ENCODE results near the gene ANKRD13D. TPM values are rescaled to one million over a fixed set of nuclear protein-coding genes. Genes with fewer than 3 reads are reported as not detected.
A peak's percentile ranks its signal among the peaks of the same experiment; 100 is the strongest.

Gene ANKRD13D
- total and polyA plus RNA-seq, 12 donors: 8.7 to 205 (median 40.4) TPM

DNA sequence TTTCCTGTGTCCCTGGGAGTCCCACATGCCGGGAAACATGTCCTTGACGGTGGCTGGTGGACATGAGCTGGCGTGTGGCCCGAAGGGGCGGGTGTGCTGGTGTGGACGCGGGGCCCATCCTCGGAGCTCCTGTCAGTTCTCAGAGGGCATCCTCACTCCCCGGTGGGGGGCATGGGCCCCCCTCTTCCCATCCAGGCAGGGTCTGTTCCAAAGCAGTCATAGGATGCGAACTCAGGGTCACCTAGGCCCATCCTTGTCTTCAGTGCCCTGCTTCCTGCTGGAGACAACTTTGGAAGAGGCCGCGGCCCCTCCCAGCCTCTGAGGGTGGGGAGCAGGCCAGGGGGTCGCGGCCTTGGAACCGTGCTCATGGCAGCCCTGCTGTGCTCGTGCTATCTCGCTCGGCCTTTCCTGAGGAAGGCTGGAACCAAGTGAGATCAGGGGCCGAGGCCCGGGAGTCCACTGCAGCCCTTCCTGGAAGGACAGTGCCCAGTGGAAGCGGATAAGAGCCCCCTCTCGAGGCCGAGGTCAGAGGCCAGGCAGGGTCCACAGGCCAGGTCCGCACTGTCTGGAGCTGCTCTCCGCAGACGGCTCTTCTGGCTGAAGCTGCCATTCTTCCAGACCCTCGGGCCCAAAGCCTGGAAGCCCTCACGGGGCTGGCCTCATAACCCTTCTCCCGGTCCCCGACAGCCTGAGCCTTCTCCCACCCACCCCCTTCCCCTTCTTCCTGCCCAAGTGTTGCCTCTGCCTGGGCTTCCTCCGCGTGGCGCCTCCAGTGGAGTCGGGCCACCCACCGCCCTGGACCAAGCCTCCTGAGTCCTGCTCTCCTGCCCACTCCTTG, 14.1 kb upstream of the ANKRD13D start:
- no peaks in the 10 kb centered on the region for H3K27me3 ChIP-seq
- no peaks in the 10 kb centered on the region for H3K9me3 ChIP-seq (replicated peaks in 1 of 3)
- peaks cover 58 to 95% of the 10 kb centered on the region in 2 donors for H3K4me1 ChIP-seq (replicated peaks in 1 of 2)
- TF ChIP-seq, protein P1, sequence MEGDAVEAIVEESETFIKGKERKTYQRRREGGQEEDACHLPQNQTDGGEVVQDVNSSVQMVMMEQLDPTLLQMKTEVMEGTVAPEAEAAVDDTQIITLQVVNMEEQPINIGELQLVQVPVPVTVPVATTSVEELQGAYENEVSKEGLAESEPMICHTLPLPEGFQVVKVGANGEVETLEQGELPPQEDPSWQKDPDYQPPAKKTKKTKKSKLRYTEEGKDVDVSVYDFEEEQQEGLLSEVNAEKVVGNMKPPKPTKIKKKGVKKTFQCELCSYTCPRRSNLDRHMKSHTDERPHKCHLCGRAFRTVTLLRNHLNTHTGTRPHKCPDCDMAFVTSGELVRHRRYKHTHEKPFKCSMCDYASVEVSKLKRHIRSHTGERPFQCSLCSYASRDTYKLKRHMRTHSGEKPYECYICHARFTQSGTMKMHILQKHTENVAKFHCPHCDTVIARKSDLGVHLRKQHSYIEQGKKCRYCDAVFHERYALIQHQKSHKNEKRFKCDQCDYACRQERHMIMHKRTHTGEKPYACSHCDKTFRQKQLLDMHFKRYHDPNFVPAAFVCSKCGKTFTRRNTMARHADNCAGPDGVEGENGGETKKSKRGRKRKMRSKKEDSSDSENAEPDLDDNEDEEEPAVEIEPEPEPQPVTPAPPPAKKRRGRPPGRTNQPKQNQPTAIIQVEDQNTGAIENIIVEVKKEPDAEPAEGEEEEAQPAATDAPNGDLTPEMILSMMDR (IDR thresholded peaks at IDR 0.05): no peak
- no peak for TF ChIP-seq POLR2A (IDR thresholded peaks at IDR 0.05)
- 31 to 36% (median 35%) methylated on average over 23 to 35 of the region's 35 CpGs for WGBS, 4 donors
- peaks cover 0 to 14% of the 10 kb centered on the region in 2 donors for H3K36me3 ChIP-seq (replicated peaks in 1 of 2)
- peak overlapping the region in 4 of 5 donors; percentile 3 to 89 (median 63) for H3K27ac ChIP-seq
- intact Hi-C loops (cut with DNase I): no loop called here
- peak; percentile 76 to 95 (median 89) for DNase-seq
- H3K4me3 ChIP-seq: no peak overlapping the region

GRCh38 chr11:67275606-67276409, 13.3 kb upstream of the ANKRD13D start:
- no peaks in the 10 kb centered on the region for H3K9me3 ChIP-seq (replicated peaks in 1 of 3)
- DNase-seq: peak in 2 of 7 donors; percentile 7 to 15
- TF ChIP-seq, protein P1 (IDR thresholded peaks at IDR 0.05): no peak
- TF ChIP-seq POLR2A (IDR thresholded peaks at IDR 0.05): no peak
- 79 to 86% (median 84%) methylated on average over 10 to 17 of the region's 17 CpGs for WGBS, 4 donors
- peaks cover 0 to 22% of the 10 kb centered on the region in 2 donors for H3K36me3 ChIP-seq (replicated peaks in 1 of 2)
- H3K27me3 ChIP-seq: no peaks in the 10 kb centered on the region
- peaks cover 58 to 88% of the 10 kb centered on the region in 2 donors for H3K4me1 ChIP-seq (replicated peaks in 1 of 2)
- no peak overlapping the region for H3K4me3 ChIP-seq
- intact Hi-C loops (cut with DNase I): no loop called here
- H3K27ac ChIP-seq: peak overlapping the region in 4 of 5 donors; percentile 3 to 89 (median 48)

GRCh38 chr11:67276781-67277230, 12.3 kb upstream of the ANKRD13D start:
- TF ChIP-seq, protein P1 (IDR thresholded peaks at IDR 0.05): peak in 1 of 6 experiments; percentile 13
- TF ChIP-seq POLR2A (IDR thresholded peaks at IDR 0.05): no peak
- Histone ChIP-seq H3K9me3 (replicated peaks in 1 of 3) (no peaks in the 10 kb centered on the region), H3K4me1 (replicated peaks in 1 of 2) (peaks cover 53 to 78% of the 10 kb centered on the region in 2 donors), H3K4me3 (no peak overlapping the region), H3K27me3 (no peaks in the 10 kb centered on the region), H3K36me3 (replicated peaks in 1 of 2) (peaks cover 0 to 32% of the 10 kb centered on the region in 2 donors), H3K27ac (peak overlapping the region; percentile 19 to 89 (median 64))
- WGBS, 4 donors: 41 to 81% (median 47%) methylated on average over 6 to 16 of the region's 16 CpGs
- peak in 3 of 7 donors; percentile 29 to 45 (median 39) for DNase-seq
- intact Hi-C loops (cut with DNase I): no loop called here
